Gastroesophageal sphincter (tissue), 3 donors: Measurements from ENCODE around the gene AKT3.

Experiments
- CTCF ChIP-seq, 4 experiments: fragments of 200-600 bp in 2 of 4; fragments of 450-650 bp in 2 of 4; sonication (generic) in 1 of 4; IDR thresholded peaks; one replicate each; pipeline ENCODE4 v1.5.1; 2017 to 2019; ENCODE audit warnings: antibody characterized with exemption in 4 of 4, mild to moderate bottlenecking in 2 of 4, moderate library complexity in 2 of 4
- EP300 ChIP-seq: sonication (generic); formaldehyde crosslinking; IDR thresholded peaks from one replicate; pipeline ENCODE4 v1.6.1; 2017; ENCODE audit warnings: antibody characterized with exemption, mild to moderate bottlenecking
- POLR2A ChIP-seq, 2 donors: fragments of 450-650 bp; IDR thresholded peaks; one replicate each; pipeline ENCODE4 v1.6.1; 2017; ENCODE audit warnings: antibody characterized with exemption in 2 of 2, mild to moderate bottlenecking in 2 of 2, moderate library complexity in 1 of 2
- POLR2AphosphoS5 ChIP-seq: sonication (generic); formaldehyde crosslinking; IDR thresholded peaks from one replicate; pipeline ENCODE4 v1.6.1; 2017; ENCODE audit warnings: antibody characterized with exemption

DNA sequence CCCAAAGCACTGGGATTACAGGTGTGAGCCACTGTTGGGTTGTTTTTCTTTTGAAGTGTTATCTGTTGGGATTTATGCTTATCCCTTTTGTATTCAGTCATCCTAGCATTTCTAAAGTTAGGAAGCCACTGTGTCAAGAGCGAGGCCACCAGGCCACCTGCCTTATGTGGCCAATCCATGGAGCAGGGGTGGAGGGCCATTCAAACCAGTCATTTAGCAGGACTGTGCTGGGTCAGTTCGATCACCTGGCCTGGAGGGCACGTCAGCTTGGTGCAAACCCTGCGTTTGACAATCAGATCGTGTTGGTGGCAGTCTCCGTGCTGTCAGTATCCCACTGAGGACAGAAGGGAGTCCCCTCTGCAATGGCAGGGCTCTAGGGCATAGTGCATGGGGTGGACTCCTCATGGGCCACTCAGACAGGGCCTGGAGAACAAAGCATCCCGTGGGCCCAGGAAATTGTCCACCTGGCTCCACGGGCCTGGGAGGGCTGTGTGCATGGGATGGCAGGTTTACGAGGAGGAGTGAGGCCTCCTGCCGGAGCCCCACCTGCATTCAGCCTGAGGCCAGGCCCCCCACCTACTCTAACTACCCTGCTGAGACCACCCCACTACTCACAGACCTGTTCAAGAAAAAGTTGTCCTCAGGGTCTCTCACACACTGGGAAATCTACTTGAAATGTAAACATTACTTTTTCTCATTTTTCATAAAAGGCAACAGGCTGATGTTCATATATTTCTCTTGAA, 351.9 kb downstream of the AKT3 start:
- TF ChIP-seq POLR2A (IDR thresholded peaks at IDR 0.05) (no peak), CTCF (IDR thresholded peaks at IDR 0.05) (no peak), EP300 (no peak), POLR2AphosphoS5 (no peak)
